ENCODE measurements around the gene RRP9.

GRCh38 chr3:51937611-51938450 lies 3.9 kb downstream of the RRP9 start:
- TF ChIP-seq POLR2AphosphoS5 (IDR thresholded peaks at IDR 0.05; ENCODE audit: borderline replicate concordance, low read depth, low read length), result no peak
- no peak for TF ChIP-seq EZH2 (IDR thresholded peaks at IDR 0.05)

Measured in SK-N-MC (cell line).